GM19468 (cell line): Measurements from ENCODE around the gene SLC39A7.

Source experiments
- ATAC-seq: cut with Tn5 transposase; IDR thresholded peaks from one replicate; pipeline ENCODE4 v1.9.1; 2021; ENCODE audit warnings: mild to moderate bottlenecking, moderate library complexity, moderate number of reproducible peaks; ENCODE audit not compliant: unreplicated experiment; ENCODE audit errors: extremely low read depth

The SLC39A7 gene

GRCh38 chr6:33187809-33188208 lies 12.9 kb upstream of the SLC39A7 start:
- no peak for ATAC-seq

- ATAC-seq, result no peak
Measured at GRCh38 chr6:33189164-33189563, 11.5 kb upstream of the SLC39A7 start.

GRCh38 chr6:33189625-33190448 lies 10.8 kb upstream of the SLC39A7 start:
- no peak for ATAC-seq

DNA sequence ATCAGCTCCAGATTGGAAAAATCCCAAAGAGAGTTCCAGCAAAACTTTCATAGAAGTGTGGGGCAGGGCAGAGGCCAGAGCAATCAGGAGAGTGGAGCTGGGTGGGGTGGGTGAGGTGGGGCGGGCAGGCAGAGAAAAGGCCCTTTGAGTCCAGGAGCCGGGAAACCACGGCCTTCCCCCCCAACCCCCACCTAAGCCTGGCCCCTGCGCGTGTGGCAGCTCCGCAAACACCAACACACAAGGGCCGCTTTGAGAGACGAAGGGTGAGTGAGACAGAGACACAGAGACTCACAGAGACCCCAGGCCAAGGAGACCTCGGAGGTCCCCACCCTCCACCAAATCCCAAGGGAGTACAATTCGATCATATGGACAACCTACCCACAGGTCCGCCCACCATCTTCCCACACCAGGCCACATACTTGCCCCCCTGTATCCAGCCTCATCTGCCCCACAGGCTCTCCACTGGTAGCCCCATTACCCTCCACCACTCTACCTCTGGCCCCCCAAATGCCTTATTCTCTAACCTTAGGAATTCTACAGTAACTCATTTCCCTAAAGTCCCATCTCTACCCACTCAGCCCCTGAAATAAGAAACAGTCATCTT lies 10.1 kb upstream of the SLC39A7 start:
- no peak for ATAC-seq

DNA sequence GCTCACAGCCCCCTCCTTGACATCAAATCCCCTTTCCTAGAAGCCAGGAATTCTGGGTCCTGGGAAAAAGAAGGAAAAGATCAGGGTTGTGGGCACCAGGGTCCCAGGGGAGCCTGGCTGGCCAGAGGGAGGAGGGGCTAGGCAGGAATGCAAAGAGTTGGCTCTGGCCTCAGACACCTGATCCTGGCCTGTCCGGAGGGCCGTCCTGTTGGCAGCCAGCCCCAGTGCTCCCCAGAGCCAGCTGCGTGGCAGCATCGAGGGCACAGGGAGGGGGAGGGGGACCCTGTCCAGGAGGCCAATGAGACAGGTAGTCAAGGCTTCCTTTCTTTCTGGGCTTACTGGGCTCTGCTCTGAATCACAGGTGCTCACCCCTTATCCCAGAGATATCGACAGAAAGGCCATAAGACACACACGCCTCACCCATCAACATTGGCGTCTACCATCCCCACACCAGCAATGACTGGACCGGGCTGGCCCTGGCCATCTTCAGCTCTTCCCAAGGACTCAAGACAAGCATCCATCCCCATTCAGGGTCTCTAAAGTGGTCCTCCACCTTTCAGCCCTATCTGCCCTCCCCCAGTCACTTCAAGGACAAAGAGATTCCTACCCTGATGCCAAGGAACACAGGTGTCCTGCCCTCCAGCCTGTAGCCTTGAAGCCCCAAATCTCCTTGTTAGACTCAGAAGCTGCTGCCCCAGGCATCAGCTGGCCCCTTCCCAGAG lies 9.1 kb upstream of the SLC39A7 start:
- no peak for ATAC-seq

- no peak for ATAC-seq
Measured at GRCh38 chr6:33192105-33192646, 8.5 kb upstream of the SLC39A7 start, which contains the start of gene COL11A2. Gene COL11A2 (minus strand): TSS chr6:33192467. CDS start chr6:33192240, 227 bp downstream.

GRCh38 chr6:33192671-33193602 lies 7.7 kb upstream of the SLC39A7 start:
- no peak for ATAC-seq

GRCh38 chr6:33193619-33194018 lies 7.0 kb upstream of the SLC39A7 start:
- no peak for ATAC-seq

DNA sequence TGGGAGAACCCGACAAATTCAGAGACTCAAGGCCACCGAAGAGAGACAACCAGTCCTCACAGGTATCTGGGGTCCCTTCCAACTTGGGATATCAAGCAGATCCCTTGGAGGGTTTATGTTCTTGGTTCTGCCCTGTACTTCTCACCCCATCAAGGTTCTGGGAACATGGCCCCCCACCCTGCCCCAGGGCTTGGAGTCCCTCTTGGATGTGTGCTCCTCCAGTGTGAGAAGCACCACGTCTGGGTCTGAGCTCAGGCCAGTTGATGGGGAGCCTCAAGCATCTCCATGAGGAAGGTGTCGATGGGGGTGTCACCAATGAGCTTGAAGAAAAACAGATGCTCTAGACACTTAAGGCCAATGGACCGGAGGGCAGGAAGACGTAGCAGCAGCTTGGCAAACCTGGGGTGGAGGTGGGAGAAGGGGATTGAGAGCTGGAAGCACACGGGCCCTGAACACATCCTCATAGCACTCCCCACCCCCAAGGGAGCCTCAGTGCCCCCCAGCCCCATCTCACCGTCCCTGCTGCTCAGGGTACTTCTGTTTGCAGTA lies 6.2 kb upstream of the SLC39A7 start:
- ATAC-seq, result no peak

DNA sequence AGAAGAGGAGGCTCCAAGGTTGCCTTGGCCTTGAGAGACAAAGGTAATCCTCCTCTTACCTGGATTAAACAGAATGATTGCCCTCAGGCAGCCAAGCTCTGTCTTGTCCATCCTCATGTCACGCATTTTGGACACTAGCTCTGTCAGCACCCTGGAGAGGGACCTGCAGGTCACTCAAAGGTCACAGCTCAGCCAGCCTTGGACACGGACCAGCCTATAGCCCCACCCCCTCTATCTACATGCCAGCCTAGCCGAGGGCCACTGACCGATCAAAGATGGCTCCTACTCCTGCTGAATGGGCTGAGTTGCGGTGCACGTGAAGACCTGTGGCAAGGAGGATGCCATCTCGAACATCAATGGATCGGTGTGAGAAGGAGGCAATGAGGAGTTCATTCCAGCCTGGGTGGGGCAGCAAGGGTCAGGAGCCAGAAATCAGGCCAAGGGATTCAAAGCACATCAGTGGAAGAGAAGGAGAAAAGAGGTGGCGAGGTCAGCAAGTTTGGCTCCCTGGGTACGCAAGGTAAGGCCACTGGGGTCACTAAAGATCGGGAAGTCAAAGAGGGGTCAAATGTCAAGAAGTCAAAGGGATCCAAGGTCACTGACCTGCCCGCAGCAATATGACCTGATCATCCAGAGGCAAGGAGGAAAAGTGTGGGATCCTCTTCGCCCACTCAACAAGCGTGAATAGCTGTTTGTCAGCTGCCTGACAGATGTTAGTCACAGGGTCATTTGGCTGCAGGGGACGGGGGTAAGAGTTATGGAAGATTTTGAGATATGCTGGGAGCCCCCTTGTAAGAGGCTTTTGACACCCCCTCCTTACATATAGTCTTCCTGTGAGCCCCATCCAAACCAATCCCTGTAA lies 5.1 kb upstream of the SLC39A7 start:
- ATAC-seq, result no peak

GRCh38 chr6:33197431-33198048 lies 3.1 kb upstream of the SLC39A7 start:
- ATAC-seq, result no peak

DNA sequence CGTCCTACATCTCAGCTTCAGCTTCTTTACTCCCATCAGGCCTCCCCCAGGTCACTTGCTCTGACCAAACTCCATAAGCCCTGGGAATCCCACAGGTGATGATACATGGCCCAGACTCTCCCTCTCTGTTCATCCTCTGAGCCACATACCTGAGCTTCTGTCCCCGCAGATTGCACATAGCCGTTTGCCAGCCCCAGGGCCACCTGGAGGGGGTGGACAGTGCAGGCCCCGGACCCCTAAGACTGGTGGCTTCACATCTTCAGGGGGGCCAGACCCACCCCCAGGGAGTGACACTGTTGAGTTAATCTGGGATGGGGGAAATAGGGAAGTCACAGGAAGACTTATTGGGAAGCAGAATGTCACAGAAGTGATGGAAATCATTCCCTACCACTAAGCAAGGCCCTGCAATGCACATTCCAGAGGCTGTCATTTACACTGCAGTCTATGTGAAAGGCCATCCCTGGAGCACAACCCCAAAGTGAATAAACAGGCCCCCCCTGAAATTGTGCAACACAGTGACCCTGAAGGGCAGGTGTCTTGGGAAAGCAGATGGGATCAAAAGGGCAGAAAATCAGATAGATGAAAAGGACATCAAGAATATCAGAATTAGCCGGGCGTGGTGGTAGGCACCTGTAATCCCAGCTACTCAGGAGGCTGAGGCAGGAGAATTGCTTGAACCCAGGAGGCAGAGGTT lies 2.4 kb upstream of the SLC39A7 start:
- no peak for ATAC-seq

GRCh38 chr6:33198853-33199436 lies 1.7 kb upstream of the SLC39A7 start:
- ATAC-seq, result no peak

DNA sequence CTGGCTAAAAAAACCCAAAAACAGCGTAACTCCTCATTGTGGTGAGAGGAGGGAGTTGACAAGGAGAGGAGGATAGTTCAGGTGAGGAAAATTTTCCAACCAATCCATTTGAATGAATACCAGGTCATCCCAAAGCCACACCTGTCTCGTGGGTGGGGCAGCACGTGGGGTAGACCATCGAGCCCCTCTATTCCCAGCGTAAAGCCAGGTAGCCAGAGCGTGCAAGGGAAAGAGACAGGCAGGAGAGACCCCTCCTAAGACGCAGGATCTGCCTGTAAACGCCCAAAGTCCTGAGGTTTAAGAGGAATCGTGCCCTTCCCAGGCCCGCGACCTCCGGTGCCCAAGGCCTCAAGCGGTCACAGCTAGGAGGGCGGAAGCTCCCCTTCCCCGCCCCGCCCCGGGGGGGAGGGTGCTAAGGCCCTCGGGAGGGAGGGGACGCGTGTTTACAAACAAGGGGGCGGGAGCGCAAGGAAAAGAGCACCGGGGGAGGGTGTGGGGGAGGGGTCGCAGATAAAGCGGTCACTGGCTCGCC lies 914 bp upstream of the SLC39A7 start:
- no peak for ATAC-seq

- ATAC-seq, result no peak
Measured at GRCh38 chr6:33201147-33201545, 479 bp downstream of the SLC39A7 start.

DNA sequence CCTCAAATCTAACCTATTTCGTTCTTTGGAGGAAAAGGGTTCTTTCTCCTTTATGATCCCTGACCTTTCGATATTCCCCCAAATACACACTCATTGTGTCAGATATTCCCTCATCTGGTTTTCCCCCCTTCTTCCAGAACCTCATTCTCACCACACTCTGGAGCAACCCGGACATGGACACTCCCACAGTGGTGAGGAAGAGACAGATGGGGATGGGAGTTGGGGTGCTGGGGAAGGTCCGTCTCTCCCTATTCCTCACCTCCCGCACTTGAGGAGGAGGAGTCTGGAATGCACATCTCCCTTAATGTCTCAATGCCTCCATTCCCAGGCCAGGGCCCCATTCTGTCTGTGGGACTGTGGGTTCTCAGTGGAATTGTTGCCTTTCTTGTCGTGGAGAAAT lies 1.3 kb downstream of the SLC39A7 start:
- no peak for ATAC-seq

- ATAC-seq, result no peak
Measured at GRCh38 chr6:33202799-33203198, 2.1 kb downstream of the SLC39A7 start.
